ENCODE data around the gene GPR146. TPM values are rescaled to one million over a fixed set of nuclear protein-coding genes. Genes with fewer than 3 reads are reported as not detected.

Gene GPR146
- total RNA-seq, 1 donor from 2014 or later: 36.1 TPM

- peaks cover 0 to 8% of the 10 kb centered on the region in 2 donors for H3K36me3 ChIP-seq
- TF ChIP-seq POLR2A (IDR thresholded peaks at IDR 0.05) (no peak), CTCF (IDR thresholded peaks at IDR 0.05) (no peak), POLR2AphosphoS5 (IDR thresholded peaks at IDR 0.05; ENCODE audit: insufficient read depth in 1 of 2, low read depth in 1 of 2) (no peak)
- intact Hi-C loops (cut with DNase I): no loop called here
- H3K4me3 ChIP-seq: peak overlapping the region in 1 of 2 donors; percentile 17
- no peaks in the 10 kb centered on the region for H3K9me3 ChIP-seq
- H3K27ac ChIP-seq: no peak overlapping the region
- peaks cover 17% of the 10 kb centered on the region for H3K4me1 ChIP-seq
- DNase-seq (ENCODE audit: extremely low spot score in 2 of 2): no peak
- H3K27me3 ChIP-seq: no peaks in the 10 kb centered on the region
Measured at GRCh38 chr7:1096156-1097119, 52.1 kb downstream of the GPR146 start.

GRCh38 chr7:1097120-1097504, 52.8 kb downstream of the GPR146 start:
- H3K36me3 ChIP-seq: peaks cover 0 to 6% of the 10 kb centered on the region in 2 donors
- H3K27ac ChIP-seq: no peak overlapping the region
- H3K27me3 ChIP-seq: no peaks in the 10 kb centered on the region
- H3K9me3 ChIP-seq: no peaks in the 10 kb centered on the region
- H3K4me1 ChIP-seq: peaks cover 17% of the 10 kb centered on the region
- no peak overlapping the region for H3K4me3 ChIP-seq
- TF ChIP-seq CTCF (IDR thresholded peaks at IDR 0.05): no peak
- TF ChIP-seq POLR2A (IDR thresholded peaks at IDR 0.05): no peak
- no peak for TF ChIP-seq POLR2AphosphoS5 (IDR thresholded peaks at IDR 0.05; ENCODE audit: insufficient read depth in 1 of 2, low read depth in 1 of 2)
- intact Hi-C loops (cut with DNase I): no loop called here
- no peak for DNase-seq (ENCODE audit: extremely low spot score in 2 of 2)

GRCh38 chr7:1098243-1099153, 54.2 kb downstream of the GPR146 start:
- H3K36me3 ChIP-seq: no peaks in the 10 kb centered on the region
- H3K9me3 ChIP-seq: no peaks in the 10 kb centered on the region
- no peak overlapping the region for H3K27ac ChIP-seq
- DNase-seq (ENCODE audit: extremely low spot score in 2 of 2): no peak
- TF ChIP-seq CTCF (IDR thresholded peaks at IDR 0.05) (no peak), POLR2A (IDR thresholded peaks at IDR 0.05) (no peak), POLR2AphosphoS5 (IDR thresholded peaks at IDR 0.05; ENCODE audit: insufficient read depth in 1 of 2, low read depth in 1 of 2) (no peak)
- no peak overlapping the region for H3K4me3 ChIP-seq
- intact Hi-C loops (cut with DNase I): no loop called here
- no peaks in the 10 kb centered on the region for H3K27me3 ChIP-seq
- H3K4me1 ChIP-seq: peaks cover 17% of the 10 kb centered on the region

GRCh38 chr7:1099154-1099542, 54.8 kb downstream of the GPR146 start:
- intact Hi-C loops (cut with DNase I): no loop called here
- DNase-seq (ENCODE audit: extremely low spot score in 2 of 2): no peak
- H3K9me3 ChIP-seq: no peaks in the 10 kb centered on the region

More at GRCh38 chr7:1099154-1099542, 54.8 kb downstream of the GPR146 start:
- H3K4me3 ChIP-seq: no peak overlapping the region
- TF ChIP-seq POLR2AphosphoS5 (IDR thresholded peaks at IDR 0.05; ENCODE audit: insufficient read depth in 1 of 2, low read depth in 1 of 2) (no peak), CTCF (IDR thresholded peaks at IDR 0.05) (no peak), POLR2A (IDR thresholded peaks at IDR 0.05) (no peak)
- no peak overlapping the region for H3K27ac ChIP-seq
- H3K27me3 ChIP-seq: no peaks in the 10 kb centered on the region
- peaks cover 17% of the 10 kb centered on the region for H3K4me1 ChIP-seq
- H3K36me3 ChIP-seq: no peaks in the 10 kb centered on the region
